HEK293T (cell line): ENCODE results near the gene MYO1H.

Experiments used
- ARNT ChIP-seq: fragments of 450-650 bp; IDR thresholded peaks from 2 replicates; pipeline ENCODE4 v1.6.1; 2017; ENCODE audit warnings: mild to moderate bottlenecking
- BHLHE40 ChIP-seq: fragments of 450-650 bp; IDR thresholded peaks from 2 replicates; pipeline ENCODE4 v1.6.1; 2016; ENCODE audit warnings: mild to moderate bottlenecking, moderate library complexity, borderline replicate concordance
- ELF4 ChIP-seq: fragments of 450-650 bp; IDR thresholded peaks from 2 replicates; pipeline ENCODE4 v1.6.1; 2017; ENCODE audit warnings: antibody characterized with exemption
- FOXA1 ChIP-seq: fragments of 450-650 bp; IDR thresholded peaks from 2 replicates; pipeline ENCODE4 v1.6.1; 2016; ENCODE audit warnings: mild to moderate bottlenecking
- FOXK2 ChIP-seq: fragments of 450-650 bp; IDR thresholded peaks from 2 replicates; pipeline ENCODE4 v1.6.1; 2016; ENCODE audit warnings: mild to moderate bottlenecking
- FOXM1 ChIP-seq: fragments of 450-650 bp; IDR thresholded peaks from 2 replicates; pipeline ENCODE4 v1.6.1; 2017; ENCODE audit warnings: mild to moderate bottlenecking, borderline replicate concordance
- HDGF ChIP-seq: fragments of 450-650 bp; IDR thresholded peaks from 2 replicates; pipeline ENCODE4 v1.6.1; 2017; ENCODE audit warnings: antibody characterized with exemption, borderline replicate concordance
- L3MBTL2 ChIP-seq: fragments of 450-650 bp; conservative IDR thresholded peaks from 2 replicates; pipeline ENCODE4 v1.6.1; 2016; ENCODE audit warnings: mild to moderate bottlenecking
- LEF1 ChIP-seq: fragments of 450-650 bp; IDR thresholded peaks from 2 replicates; pipeline ENCODE4 v1.6.1; 2017; ENCODE audit warnings: mild to moderate bottlenecking, borderline replicate concordance
- PKNOX1 ChIP-seq: fragments of 450-650 bp; IDR thresholded peaks from 2 replicates; pipeline ENCODE4 v1.6.1; 2016
- SP1 ChIP-seq: fragments of 450-650 bp; IDR thresholded peaks from 2 replicates; pipeline ENCODE4 v1.6.1; 2017

DNA sequence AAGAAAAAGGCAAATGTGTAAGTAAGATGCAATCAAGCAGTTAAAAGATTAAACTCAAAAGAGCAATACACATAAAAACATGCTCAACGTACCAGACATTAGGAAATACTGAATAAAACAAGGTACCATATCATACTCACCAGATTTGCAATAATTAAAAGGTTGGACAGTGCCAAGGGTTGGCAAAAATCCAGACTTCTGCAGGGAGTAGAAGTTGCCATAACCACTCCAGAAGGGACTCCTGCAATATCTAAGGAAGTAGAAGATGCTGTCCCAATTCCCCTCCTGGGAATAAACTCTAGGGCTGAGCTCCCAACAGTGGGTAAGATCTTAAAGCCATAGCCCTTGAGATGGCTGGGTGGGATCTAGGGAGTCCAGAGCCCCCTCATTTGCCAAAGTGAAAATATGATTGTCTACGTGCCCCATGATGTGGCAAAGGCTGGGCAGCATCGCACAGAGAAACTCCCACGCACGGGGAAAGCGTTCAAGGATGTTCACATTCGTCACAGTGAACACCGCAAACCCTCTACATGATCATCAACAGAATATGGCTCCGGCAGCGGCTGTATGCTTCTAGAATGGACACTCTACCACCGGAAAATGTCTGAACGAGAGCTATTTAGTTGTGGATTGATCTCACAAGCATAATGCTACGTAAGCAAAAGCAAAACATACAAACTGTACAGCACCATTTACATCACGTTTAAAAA is 117.1 kb downstream of the MYO1H start:
- TF ChIP-seq FOXM1 (no peak), SP1 (no peak), ELF4 (no peak), ARNT (no peak), FOXA1 (no peak), L3MBTL2 (no peak), HDGF (no peak), LEF1 (no peak), PKNOX1 (no peak), FOXK2 (no peak), BHLHE40 (no peak)
